ENCODE data around the gene CDC42BPG. TPM values are rescaled to one million over a fixed set of nuclear protein-coding genes. Genes with fewer than 3 reads are reported as not detected.
A peak's percentile ranks its signal among the peaks of the same experiment; 100 is the strongest.

CDC42BPG gene
- total and polyA plus RNA-seq, 9 of the 15 experiments (the other 6 are each of a cell fraction or from before 2014, with no cell fraction given), result 0.04 to 8.8 (median 2.1) TPM

GRCh38 chr11:64885367-64886286, 41.2 kb upstream of the CDC42BPG start (continued):
- TF ChIP-seq ARID1B (IDR thresholded peaks at IDR 0.05) (peak; percentile 81), TARDBP (IDR thresholded peaks at IDR 0.05) (no peak), ZNF12 (CRISPR knock-in tag; IDR thresholded peaks at IDR 0.05) (no peak), PRMT5 (CRISPR knock-in tag; IDR thresholded peaks at IDR 0.05) (no peak), TCF15 (CRISPR knock-in tag; IDR thresholded peaks at IDR 0.05) (no peak), GTF2E2 (tag; IDR thresholded peaks at IDR 0.05) (no peak), TEAD1 (CRISPR knock-in tag; IDR thresholded peaks at IDR 0.05) (peak; percentile 21 to 46; a peak in 1 of 4 replicates), PML (IDR thresholded peaks at IDR 0.05; ENCODE audit: low read length) (peak; percentile 58), RBM17 (IDR thresholded peaks at IDR 0.05; ENCODE audit: borderline replicate concordance, low read depth, low read length) (no peak), ZSCAN29 (IDR thresholded peaks at IDR 0.05) (no peak), SLC30A9 (CRISPR knock-in tag; IDR thresholded peaks at IDR 0.05) (no peak), ZNF584 (CRISPR knock-in tag; IDR thresholded peaks at IDR 0.05; ENCODE audit: low read depth) (peak; percentile 71; the same call in 1 of the 2 replicates), ZNF134 (CRISPR knock-in tag; conservative IDR thresholded peaks at IDR 0.05) (no peak), MGA (IDR thresholded peaks at IDR 0.05) (peak; percentile 98)
- TF ChIP-seq, protein P1, sequence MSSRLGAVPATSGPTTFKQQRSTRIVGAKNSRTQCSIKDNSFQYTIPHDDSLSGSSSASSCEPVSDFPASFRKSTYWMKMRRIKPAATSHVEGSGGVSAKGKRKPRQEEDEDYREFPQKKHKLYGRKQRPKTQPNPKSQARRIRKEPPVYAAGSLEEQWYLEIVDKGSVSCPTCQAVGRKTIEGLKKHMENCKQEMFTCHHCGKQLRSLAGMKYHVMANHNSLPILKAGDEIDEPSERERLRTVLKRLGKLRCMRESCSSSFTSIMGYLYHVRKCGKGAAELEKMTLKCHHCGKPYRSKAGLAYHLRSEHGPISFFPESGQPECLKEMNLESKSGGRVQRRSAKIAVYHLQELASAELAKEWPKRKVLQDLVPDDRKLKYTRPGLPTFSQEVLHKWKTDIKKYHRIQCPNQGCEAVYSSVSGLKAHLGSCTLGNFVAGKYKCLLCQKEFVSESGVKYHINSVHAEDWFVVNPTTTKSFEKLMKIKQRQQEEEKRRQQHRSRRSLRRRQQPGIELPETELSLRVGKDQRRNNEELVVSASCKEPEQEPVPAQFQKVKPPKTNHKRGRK (tag; IDR thresholded peaks at IDR 0.05), result no peak

Measured in K562 (cell line).